Activated CD4-positive, alpha-beta T cell treated with anti-CD3 and anti-CD28 coated beads, Interleukin-2, Interleukin-6, amounts not matched to agents 100 ng/mL and 50 ng/mL, durations not matched to agents 16 hours and 8 hours (primary cell): ENCODE measurements around the gene OR13A1.
"Not testable (repeated sequence)": the region's sequence is repeated elsewhere in the genome, so short reads cannot be mapped to it uniquely, and the experiment has no call there.

ENCODE experiments used
- DNase-seq: peaks from one replicate; pipeline ENCODE4 v3.0.0-alpha.2; 2020

The OR13A1 gene

GRCh38 chr10:45315508-45315907 lies at the start of gene OR13A1:
Gene OR13A1, minus strand, starts transcription at chr10:45315608. Its CDS starts 11,186 bp downstream, at chr10:45304422.
- DNase-seq, result no peak

GRCh38 chr10:45361983-45362799 lies 46.8 kb upstream of the OR13A1 start:
- not testable (repeated sequence) for DNase-seq

GRCh38 chr10:45358961-45359360 lies 43.6 kb upstream of the OR13A1 start:
- not testable (repeated sequence) for DNase-seq

GRCh38 chr10:45355494-45355893 lies 40.1 kb upstream of the OR13A1 start:
- DNase-seq, result no peak

- no peak for DNase-seq
Observed at GRCh38 chr10:45354261-45354660, 38.9 kb upstream of the OR13A1 start.

GRCh38 chr10:45353186-45353585 lies 37.8 kb upstream of the OR13A1 start:
- DNase-seq, result peak; percentile 48

DNA sequence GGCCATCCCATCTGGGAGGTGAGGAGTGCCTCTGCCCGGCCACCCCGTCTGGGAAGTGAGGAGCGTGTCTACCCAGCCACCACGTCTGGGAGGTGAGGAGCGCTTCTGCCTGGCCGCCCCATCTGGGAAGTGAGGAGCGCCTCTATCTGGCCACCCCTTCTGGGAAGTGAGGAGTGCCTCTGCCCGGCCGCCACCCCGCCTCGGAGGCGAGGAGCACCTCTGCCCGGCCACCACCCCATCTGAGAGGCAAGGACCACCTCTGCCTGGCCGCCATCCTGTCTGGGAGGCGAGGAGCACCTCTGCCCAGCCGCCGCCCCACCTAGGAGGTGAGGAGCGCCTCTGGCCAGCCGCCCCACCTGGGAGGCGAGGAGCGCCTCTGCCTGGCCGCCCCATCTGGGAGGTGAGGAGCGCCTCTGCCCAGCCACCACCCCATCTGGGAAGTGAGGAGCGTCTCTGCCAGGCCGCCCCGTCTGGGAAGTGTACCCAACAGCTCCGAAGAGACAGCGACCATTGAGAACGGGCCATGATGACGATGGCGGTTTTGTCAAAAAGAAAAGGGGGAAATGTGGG lies 32.9 kb upstream of the OR13A1 start:
- DNase-seq, result not testable (repeated sequence)

DNA sequence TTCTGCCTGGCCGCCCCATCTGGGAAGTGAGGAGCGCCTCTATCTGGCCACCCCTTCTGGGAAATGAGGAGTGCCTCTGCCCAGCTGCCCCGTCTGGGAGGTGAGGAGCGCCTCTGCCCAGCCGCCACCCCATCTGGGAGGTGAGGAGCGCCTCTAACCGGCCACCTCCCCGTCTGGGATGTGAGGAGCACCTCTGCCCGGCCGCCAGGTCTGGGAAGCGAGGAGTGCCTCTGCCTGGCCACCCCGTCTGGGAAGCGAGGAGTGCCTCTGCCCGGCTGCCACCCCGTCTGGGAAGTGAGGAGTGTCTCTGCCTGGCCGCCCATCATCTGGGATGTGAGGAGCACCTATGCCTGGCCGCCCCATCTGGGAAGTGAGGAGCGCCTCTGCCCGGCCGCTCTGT lies 32.1 kb upstream of the OR13A1 start:
- not testable (repeated sequence) for DNase-seq

DNA sequence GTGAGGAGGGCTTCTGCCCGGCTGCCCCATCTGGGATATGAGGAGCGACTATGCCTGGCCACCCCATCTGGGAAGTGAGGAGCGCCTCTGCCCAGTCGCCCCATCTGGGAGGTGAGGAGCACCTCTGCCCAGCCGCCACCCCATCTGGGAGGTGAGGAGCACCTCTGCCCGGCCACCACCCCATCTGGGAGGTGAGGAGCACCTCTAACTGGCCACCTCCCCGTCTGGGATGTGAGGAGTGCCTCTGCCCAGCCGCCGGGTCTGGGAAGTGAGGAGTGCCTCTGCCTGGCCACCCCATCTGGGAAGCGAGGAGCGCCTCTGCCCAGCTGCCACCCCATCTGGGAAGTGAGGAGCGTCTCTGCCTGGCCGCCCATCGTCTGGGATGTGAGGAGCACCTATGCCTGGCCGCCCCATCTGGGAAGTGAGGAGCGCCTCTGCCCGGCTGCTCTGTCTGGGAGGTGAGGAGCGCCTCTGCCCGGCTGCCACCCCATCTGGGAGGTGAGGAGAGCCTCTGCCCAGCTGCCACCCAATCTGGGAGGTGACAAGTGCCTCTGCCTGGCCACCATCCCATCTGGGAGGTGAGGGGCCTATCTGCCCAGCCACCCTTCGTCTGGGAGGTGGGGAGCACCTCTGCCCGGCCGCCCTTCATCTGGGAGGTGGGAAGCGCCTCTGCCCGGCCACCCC lies 31.4 kb upstream of the OR13A1 start:
- DNase-seq, result not testable (repeated sequence)

DNA sequence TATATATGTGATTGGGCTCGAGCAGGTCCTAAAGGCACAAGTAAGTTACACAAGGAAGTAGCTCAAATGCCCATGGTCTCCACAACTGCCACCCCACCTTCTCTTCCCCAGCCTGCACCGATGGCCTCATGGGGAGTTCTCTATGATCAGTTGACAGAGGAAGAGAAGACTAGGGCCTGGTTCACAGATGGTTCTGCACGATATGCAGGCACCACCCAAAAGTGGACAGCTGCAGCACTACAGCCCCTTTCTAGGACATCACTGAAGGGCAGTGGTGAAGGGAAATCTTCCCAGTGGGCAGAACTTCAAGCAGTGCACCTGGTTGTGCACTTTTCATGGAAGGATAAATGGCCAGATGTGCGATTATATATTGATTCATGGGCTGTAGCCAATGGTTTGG lies 25.0 kb upstream of the OR13A1 start:
- not testable (repeated sequence) for DNase-seq

- DNase-seq, result no peak
Observed at GRCh38 chr10:45339894-45340293, 24.5 kb upstream of the OR13A1 start.

DNA sequence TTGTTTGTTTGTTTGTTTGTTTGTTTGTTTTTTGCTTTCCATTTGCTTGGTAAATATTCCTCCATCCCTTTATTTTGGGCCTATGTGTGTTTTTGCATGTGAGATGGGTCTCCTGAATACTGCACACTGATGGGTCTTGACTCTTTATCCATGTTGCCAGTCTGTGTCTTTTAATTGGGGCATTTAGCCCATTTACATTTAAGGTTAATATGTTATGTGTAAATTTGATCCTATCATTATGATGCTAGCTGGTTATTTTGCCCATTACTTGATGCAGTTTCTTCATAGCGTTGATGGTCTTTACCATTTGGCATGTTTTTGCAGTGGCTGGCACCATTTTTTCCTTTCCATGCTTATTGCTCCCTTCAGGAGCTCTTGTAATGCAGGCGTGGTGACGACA lies 16.4 kb upstream of the OR13A1 start:
- DNase-seq, result not testable (repeated sequence)

DNA sequence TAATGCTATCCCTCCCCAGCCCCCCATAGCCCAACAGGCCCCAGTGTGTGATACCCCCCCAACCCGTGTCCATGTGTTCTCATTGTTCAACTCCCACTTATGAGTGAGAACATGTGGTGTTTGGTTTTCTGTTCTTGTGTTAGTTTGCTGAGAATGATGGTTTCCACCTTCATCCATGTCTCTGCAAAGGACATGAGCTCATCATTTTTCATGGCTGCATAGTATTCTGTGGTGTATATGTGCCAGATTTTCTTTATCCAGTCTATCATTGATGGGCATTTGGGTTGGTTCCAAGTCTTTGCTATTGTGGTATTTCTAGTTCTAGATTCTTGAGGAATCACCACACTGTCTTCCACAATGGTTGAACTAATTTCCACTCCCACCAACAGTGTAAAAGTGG lies 11.5 kb upstream of the OR13A1 start:
- DNase-seq, result not testable (repeated sequence)

GRCh38 chr10:45325116-45325515 lies 9.7 kb upstream of the OR13A1 start:
- DNase-seq, result no peak

GRCh38 chr10:45319702-45320101 lies 4.3 kb upstream of the OR13A1 start:
- DNase-seq, result no peak

- DNase-seq, result no peak
Observed at GRCh38 chr10:45313264-45313873, 2.0 kb downstream of the OR13A1 start.

GRCh38 chr10:45308707-45309106 lies 6.7 kb downstream of the OR13A1 start:
- DNase-seq, result no peak

GRCh38 chr10:45302573-45302972 lies 12.8 kb downstream of the OR13A1 start:
- no peak for DNase-seq

- DNase-seq, result not testable (repeated sequence)
Observed at GRCh38 chr10:45298341-45298955, 17.0 kb downstream of the OR13A1 start.

- no peak for DNase-seq
Observed at GRCh38 chr10:45294681-45295080, 20.7 kb downstream of the OR13A1 start.

DNA sequence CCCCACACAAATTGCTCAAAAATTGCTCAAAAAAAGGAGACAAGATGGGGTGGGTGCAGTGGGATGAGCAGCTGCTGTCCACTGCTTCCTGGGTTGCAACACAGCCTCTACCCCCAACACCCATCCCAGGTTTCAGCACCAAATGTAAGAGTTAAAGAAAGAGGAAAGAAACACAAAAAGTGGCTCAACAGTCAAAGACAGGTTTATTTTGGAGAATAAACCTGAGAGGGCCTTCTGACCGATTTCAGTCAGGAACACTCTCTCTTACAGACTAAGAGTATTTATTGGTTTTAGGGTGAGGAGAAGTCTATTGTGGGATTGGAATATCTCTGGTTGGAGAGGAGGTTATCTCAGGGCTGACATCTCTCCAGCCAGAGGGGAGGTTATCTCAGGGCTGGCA lies 28.4 kb downstream of the OR13A1 start:
- no peak for DNase-seq

DNA sequence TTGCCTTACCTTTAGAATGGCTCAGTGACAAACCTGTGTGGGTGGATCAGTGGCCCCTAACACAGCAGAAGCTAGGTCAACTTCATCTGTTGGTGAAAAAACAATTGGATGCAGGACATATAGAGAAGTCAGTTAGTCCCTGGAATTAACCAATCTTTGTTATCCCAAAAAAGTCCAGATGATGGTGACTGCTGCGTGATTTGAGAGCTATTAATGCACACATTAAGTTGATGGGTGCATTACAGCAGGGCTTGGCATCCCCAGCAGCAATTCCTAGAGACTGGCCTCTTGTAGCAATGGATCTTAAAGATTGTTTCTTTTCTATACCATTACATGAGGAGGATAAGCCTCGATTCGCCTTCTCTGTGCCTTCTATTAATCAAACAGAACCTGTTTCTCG lies 33.3 kb downstream of the OR13A1 start:
- no peak for DNase-seq
